ENCODE measurements around the gene ZNF276.

DNA sequence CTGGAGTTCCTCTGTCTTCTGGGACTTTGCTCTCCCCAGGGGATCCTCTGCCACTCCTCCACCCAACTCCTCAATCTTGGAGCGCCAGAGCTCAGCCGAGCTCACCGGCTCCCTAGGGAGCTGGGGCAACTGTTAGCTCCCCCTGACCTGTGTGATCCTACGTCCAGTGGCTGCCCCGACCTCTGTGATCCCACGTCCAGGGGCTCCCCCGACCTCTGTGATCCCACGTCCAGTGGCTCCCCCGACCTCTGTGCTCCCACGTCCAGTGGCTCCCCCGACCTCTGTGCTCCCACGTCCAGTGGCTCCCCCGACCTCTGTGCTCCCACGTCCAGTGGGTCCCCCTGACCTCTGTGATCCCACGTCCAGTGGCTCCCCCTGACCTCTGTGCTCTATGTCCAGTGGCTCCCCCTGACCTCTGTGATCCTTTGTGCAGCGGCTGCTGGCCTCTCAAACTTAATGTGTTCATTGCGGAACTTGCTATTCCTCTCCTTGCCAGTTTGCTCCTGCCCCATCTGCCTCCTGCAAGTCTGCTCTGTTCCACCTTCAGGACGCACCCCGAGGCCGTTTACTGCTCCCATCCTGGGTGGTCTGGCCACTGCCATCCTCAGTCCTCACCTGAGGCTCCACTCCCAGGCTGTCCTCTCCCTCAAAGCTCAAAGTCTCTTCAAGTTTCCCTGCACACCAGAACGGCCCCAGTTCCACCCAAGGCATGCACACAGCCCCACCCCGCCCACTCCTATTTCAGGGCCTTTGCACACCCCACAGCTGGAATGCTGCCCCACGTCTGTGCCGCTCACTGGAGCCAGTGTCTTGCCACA is 3.4 kb upstream of the ZNF276 start:
- TF ChIP-seq EZH2 (IDR thresholded peaks at IDR 0.05; ENCODE audit: low read depth, low read length, severe bottlenecking) (no peak), CBX5 (IDR thresholded peaks at IDR 0.05; ENCODE audit: low read depth, low read length) (no peak), BRCA1 (IDR thresholded peaks at IDR 0.05; ENCODE audit: low read depth, low read length) (no peak), POLR2A (IDR thresholded peaks at IDR 0.05; ENCODE audit: control extremely low read depth in 1 of 2, low read depth in 2 of 2, low read length in 2 of 2) (no peak), HDAC2 (IDR thresholded peaks at IDR 0.05; ENCODE audit: borderline replicate concordance in 1 of 2, low read depth in 2 of 2, low read length in 2 of 2) (no peak), CTCF (IDR thresholded peaks at IDR 0.05; ENCODE audit: control extremely low read depth in 1 of 3, insufficient read depth in 1 of 3, low read depth in 1 of 3, low read length in 3 of 3) (no peak), ATF2 (IDR thresholded peaks at IDR 0.05; ENCODE audit: low read length) (no peak), NRF1 (IDR thresholded peaks at IDR 0.05; ENCODE audit: low read depth, low read length) (no peak), YY1 (IDR thresholded peaks at IDR 0.05; ENCODE audit: low read depth, low read length) (no peak)

Data from H1 (cell line).